ENCODE data around the gene EIF3A. TPM values are rescaled to one million over a fixed set of nuclear protein-coding genes. Genes with fewer than 3 reads are reported as not detected.
"Not testable (repeated sequence)": the region's sequence is repeated elsewhere in the genome, so short reads cannot be mapped to it uniquely, and the experiment has no call there.

The EIF3A gene, protein sequence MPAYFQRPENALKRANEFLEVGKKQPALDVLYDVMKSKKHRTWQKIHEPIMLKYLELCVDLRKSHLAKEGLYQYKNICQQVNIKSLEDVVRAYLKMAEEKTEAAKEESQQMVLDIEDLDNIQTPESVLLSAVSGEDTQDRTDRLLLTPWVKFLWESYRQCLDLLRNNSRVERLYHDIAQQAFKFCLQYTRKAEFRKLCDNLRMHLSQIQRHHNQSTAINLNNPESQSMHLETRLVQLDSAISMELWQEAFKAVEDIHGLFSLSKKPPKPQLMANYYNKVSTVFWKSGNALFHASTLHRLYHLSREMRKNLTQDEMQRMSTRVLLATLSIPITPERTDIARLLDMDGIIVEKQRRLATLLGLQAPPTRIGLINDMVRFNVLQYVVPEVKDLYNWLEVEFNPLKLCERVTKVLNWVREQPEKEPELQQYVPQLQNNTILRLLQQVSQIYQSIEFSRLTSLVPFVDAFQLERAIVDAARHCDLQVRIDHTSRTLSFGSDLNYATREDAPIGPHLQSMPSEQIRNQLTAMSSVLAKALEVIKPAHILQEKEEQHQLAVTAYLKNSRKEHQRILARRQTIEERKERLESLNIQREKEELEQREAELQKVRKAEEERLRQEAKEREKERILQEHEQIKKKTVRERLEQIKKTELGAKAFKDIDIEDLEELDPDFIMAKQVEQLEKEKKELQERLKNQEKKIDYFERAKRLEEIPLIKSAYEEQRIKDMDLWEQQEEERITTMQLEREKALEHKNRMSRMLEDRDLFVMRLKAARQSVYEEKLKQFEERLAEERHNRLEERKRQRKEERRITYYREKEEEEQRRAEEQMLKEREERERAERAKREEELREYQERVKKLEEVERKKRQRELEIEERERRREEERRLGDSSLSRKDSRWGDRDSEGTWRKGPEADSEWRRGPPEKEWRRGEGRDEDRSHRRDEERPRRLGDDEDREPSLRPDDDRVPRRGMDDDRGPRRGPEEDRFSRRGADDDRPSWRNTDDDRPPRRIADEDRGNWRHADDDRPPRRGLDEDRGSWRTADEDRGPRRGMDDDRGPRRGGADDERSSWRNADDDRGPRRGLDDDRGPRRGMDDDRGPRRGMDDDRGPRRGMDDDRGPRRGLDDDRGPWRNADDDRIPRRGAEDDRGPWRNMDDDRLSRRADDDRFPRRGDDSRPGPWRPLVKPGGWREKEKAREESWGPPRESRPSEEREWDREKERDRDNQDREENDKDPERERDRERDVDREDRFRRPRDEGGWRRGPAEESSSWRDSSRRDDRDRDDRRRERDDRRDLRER (N-terminal part only)
- total RNA-seq (2014; rRNA removed; shearing (Covaris generic)): 41.0 and 57.4 TPM in 2 replicates

GRCh38 chr10:119080521-119081259 lies at the start of gene EIF3A:
Gene EIF3A (minus strand): TSS chr10:119080817. CDS start chr10:119080676, 141 bp downstream.
- peak; percentile 81 for DNase-seq (ENCODE audit: low spot score)

DNA sequence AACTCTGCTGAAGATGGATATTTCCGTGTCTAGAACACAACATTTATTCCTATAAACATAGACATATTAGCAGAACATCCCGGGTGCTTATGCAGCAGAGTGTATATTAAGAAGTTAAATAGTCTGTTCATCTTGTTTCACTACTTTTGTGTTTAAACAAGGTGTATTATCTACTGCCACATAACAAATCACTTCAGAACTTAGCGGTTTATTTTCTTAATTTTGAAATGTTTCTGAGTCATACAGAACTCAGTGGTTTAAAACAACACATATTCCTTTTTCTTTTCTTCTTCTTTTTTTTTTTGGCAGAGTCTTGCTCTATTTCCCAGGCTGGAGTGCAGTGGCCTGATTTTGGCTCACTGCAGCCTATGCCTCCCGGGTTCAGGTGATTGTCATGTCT lies 49.1 kb upstream of the EIF3A start:
- DNase-seq (ENCODE audit: low spot score): no peak

DNA sequence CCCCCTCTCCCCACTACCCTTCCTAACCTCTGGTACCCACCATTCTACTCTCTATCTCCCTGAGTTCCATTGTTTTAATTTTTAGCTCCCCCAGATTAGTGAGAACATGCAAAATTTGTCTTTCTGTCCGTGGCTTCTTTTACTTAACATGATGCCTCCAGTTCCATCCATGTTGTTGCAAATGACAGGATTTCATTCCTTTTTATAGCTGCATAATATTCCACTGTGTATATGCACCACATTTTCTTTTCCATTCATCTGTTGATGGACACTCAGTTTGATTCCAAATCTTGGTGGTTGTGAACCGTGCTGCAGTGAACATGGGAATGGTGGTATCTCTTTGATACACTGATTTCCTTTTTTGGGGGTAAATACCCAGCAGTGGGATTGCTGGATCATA lies 45.3 kb upstream of the EIF3A start:
- DNase-seq (ENCODE audit: low spot score): no peak

DNA sequence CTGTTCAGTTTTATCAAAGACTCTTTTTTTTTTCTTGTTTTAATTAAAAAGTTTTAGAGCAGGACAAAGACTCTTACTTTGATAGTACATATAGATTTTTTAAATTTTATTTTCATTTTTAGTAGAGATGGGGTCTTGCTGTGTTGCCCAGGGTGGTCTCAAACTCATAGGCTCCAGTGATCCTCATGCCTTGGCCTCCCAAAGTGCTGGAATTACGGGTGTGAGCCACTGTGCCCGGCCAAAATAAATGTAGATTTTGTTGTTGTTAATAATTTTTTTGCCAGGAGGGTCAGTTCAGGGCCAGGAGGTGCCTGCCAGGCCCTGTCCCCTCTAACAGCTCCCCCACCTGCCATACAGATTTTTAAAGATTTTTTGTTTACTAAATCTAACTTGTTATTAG lies 40.3 kb upstream of the EIF3A start:
- DNase-seq (ENCODE audit: low spot score): no peak

- peak; percentile 67 for DNase-seq (ENCODE audit: low spot score)
Measured at GRCh38 chr10:119120413-119120867, 39.8 kb upstream of the EIF3A start.

- no peak for DNase-seq (ENCODE audit: low spot score)
Measured at GRCh38 chr10:119119400-119119799, 38.8 kb upstream of the EIF3A start.

GRCh38 chr10:119118231-119118630 lies 37.6 kb upstream of the EIF3A start:
- no peak for DNase-seq (ENCODE audit: low spot score)

- DNase-seq (ENCODE audit: low spot score): no peak
Measured at GRCh38 chr10:119116326-119116951, 35.8 kb upstream of the EIF3A start.

- no peak for DNase-seq (ENCODE audit: low spot score)
Measured at GRCh38 chr10:119115926-119116325, 35.3 kb upstream of the EIF3A start.

GRCh38 chr10:119113751-119114732 lies 33.4 kb upstream of the EIF3A start:
- DNase-seq (ENCODE audit: low spot score): peak; percentile 19

- DNase-seq (ENCODE audit: low spot score): no peak
Measured at GRCh38 chr10:119112056-119112455, 31.4 kb upstream of the EIF3A start.

- not testable (repeated sequence) for DNase-seq (ENCODE audit: low spot score)
Measured at GRCh38 chr10:119107771-119108170, 27.2 kb upstream of the EIF3A start.

- DNase-seq (ENCODE audit: low spot score): not testable (repeated sequence)
Measured at GRCh38 chr10:119107106-119107505, 26.5 kb upstream of the EIF3A start.

GRCh38 chr10:119105899-119106298 lies 25.3 kb upstream of the EIF3A start:
- not testable (repeated sequence) for DNase-seq (ENCODE audit: low spot score)

DNA sequence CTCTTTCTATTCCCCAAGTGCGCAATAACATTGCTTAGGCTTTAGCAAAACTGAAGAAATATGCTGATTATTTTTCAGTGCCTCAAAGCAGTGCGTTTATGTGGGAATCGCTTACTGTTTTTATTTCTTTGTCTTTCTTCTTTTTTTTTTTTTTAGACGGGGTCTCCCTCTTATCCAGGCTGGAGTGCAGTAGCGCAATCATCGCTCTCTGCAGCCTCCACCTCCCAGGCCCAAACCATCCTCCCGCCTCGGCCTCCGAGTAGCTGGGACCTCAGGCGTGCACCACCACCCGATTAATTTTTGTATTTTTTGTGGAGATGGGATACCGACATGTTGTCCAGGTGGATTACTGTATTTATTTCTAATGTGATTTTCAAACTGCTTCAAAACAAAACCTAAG lies 24.5 kb upstream of the EIF3A start:
- no peak for DNase-seq (ENCODE audit: low spot score)

GRCh38 chr10:119104654-119105015 lies 24.0 kb upstream of the EIF3A start:
- no peak for DNase-seq (ENCODE audit: low spot score)

- peak; percentile 42 for DNase-seq (ENCODE audit: low spot score)
Measured at GRCh38 chr10:119103903-119104653, 23.5 kb upstream of the EIF3A start, which contains the start of gene DENND10. Gene DENND10 (plus strand): TSS chr10:119104113. CDS start chr10:119104143, 30 bp downstream.

DNA sequence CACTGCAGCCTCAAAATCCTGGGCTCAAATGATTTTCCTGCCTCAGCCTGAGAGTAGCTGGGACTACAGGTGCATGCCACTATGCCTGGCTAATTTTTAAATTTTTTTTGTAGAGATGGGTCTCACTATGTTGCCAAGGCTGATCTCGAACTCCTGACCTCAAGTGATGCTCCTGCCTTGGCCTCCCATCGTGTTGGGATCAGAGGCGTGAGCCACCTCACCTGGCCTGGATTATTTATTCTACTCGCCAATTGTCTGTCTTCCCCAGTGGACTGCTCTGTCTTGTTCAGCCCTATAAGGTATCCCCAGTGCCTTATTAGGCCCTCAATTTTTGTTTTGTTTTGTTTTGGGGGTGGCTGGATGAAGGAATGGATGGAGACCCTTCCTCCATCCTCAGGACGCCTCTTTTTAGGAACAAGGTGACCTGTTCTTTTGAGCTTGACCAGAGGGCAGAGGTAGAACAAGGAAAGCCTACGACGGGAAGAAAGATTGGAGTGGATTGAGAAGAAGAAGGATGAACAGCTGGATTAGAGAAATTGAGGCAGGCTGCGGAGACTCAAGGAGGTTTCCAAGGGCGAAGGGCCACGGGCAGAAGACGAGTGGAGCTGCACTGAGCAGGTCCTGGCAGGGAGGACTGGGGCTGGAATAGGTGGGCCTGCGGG lies 22.8 kb upstream of the EIF3A start:
- DNase-seq (ENCODE audit: low spot score): no peak
